ENCODE data around the gene SLF1.
"Not testable (repeated sequence)": the region's sequence is repeated elsewhere in the genome, so short reads cannot be mapped to it uniquely, and the experiment has no call there.

- not testable (repeated sequence) for TF ChIP-seq CTCF (IDR thresholded peaks at IDR 0.05; ENCODE audit: insufficient read depth, low read depth, low read length); EZH2 (IDR thresholded peaks at IDR 0.05; ENCODE audit: insufficient read depth, low read length)
Observed at GRCh38 chr5:94573349-94573748, 45.1 kb upstream of the SLF1 start.
